GM18873 (cell line): Measurements from ENCODE around the gene ATP6V0A1.
"Not testable (repeated sequence)": the region's sequence is repeated elsewhere in the genome, so short reads cannot be mapped to it uniquely, and the experiment has no call there.

Experiments used
- ATAC-seq: cut with Tn5 transposase; IDR thresholded peaks from one replicate; pipeline ENCODE4 v1.9.1; 2021; ENCODE audit warnings: mild to moderate bottlenecking, moderate library complexity, moderate number of reproducible peaks; ENCODE audit not compliant: unreplicated experiment, low FRiP score

Gene ATP6V0A1

DNA sequence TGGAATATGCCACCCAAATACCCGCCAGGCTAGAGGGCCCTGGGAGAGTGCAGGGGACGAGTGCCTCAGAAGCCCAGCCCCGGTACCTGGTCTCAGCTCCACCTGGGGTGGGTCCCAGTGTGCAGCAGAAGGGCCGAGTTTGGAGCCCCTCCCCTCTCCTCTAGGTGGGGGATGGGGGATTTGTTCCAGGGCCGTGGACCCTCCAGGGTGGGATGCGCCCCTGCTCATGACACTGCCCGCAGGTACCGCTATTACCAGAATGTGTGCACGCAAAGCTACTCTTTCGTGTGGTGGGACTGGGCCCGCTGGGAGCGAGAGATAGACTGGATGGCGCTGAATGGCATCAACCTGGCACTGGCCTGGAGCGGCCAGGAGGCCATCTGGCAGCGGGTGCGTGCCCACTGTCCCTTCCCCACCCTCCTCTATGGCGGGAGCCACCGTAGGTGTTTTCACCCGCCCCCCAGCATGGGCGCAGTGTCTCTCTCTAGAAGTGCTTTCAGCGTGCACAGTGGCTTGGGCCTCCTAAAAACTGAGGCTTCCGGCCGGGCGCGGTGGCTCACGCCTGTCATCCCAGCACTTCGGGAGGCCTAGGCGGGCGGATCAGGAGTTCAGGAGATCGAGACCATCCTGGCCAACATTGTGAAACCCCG is 78.6 kb downstream of the ATP6V0A1 start:
- no peak for ATAC-seq

DNA sequence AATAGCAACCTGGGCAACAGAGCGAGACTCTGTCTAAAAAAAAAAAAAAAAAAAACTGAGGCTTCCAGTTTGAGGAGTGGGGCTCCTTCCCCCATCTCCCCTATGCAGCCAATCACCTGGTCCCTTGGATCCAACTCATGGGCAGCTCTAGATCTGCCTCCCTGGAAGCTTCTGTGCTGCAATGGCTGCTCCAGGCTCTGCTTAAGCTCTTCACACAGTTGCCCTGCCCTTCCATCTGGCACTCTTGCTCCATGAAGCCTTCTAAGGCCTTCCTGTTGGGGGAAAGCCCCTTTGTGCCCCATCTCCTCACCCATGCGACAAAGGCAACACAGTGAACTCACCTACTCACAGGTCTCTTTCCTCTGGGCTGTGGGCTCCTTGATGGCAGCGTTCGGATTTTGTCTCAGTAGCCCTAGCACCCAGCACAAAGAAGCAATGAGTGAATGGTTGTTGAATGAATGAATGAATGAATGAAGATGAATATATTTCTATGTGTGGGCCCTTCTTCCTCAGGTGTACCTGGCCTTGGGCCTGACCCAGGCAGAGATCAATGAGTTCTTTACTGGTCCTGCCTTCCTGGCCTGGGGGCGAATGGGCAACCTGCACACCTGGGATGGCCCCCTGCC is 79.3 kb downstream of the ATP6V0A1 start:
- ATAC-seq, result no peak

DNA sequence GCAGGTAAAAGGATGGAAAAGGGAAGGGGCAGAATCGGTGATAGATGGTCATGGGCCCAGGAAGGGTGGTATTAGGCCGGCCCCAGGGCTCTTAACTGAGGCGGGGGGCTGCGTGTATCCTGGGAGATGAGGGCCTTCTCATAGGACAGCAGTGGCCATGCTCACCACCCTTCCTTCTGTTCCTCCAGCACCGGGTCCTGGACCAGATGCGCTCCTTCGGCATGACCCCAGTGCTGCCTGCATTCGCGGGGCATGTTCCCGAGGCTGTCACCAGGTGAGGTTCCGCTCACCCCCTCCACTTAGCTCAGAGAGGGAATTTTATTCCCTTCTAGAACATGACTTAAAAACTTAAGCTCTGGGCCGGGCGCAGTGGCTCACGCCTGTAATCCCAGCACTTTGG is 79.8 kb downstream of the ATP6V0A1 start:
- no peak for ATAC-seq

DNA sequence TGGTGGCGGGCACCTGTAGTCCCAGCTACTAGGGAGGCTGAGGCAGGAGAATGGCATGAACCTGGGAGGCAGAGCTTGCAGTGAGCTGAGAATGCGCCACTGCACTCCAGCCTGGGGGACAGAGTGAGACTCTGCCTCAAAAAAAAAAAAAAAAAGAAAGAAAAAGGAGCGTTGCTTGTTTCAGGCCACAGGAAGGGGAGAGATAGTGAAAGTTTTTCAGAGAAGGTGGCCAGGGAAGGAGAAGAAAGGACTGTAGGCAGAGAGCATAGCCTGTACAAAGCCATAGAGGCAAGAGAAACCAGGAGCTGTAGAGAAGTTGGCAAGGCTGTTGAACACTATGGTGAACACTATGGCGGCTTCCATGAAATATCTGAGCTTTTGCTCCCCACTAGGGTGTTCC is 81.9 kb downstream of the ATP6V0A1 start:
- not testable (repeated sequence) for ATAC-seq

DNA sequence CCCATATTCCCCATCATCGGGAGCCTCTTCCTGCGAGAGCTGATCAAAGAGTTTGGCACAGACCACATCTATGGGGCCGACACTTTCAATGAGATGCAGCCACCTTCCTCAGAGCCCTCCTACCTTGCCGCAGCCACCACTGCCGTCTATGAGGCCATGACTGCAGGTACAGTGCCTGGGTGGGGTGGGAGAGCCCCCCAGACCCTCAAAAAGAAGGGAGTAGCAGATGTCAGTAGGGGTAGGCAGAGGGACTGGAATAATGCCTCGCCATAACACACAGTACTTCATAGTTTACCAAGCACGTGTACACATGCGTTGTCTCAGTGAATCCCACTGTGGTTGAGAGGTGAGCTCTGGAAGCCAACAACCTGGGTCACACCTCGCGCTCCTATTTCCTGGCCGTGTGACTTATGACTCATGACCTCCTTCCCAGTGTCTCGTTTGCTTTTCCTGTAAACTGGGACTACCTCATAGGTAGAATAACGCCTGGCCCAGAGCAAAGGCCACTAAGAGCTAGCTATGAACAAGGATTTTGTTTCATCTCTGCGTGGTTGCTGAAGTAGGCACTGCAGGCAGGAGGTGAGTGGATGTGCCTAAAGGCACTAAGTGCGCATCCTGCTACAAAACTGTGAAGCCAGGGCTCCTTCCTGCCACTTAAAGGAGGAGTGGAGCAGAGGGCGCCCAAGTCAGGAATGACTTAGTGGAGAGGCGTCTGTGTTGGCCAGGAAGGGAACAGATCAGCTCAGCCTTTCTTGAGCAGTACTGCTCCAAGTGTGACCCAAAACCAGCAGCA is 82.6 kb downstream of the ATP6V0A1 start:
- no peak for ATAC-seq

DNA sequence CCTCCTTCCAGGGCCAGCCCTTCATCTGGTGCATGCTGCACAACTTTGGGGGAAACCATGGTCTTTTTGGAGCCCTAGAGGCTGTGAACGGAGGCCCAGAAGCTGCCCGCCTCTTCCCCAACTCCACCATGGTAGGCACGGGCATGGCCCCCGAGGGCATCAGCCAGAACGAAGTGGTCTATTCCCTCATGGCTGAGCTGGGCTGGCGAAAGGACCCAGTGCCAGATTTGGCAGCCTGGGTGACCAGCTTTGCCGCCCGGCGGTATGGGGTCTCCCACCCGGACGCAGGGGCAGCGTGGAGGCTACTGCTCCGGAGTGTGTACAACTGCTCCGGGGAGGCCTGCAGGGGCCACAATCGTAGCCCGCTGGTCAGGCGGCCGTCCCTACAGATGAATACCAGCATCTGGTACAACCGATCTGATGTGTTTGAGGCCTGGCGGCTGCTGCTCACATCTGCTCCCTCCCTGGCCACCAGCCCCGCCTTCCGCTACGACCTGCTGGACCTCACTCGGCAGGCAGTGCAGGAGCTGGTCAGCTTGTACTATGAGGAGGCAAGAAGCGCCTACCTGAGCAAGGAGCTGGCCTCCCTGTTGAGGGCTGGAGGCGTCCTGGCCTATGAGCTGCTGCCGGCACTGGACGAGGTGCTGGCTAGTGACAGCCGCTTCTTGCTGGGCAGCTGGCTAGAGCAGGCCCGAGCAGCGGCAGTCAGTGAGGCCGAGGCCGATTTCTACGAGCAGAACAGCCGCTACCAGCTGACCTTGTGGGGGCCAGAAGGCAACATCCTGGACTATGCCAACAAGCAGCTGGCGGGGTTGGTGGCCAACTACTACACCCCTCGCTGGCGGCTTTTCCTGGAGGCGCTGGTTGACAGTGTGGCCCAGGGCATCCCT is 84.8 kb downstream of the ATP6V0A1 start:
- no peak for ATAC-seq

DNA sequence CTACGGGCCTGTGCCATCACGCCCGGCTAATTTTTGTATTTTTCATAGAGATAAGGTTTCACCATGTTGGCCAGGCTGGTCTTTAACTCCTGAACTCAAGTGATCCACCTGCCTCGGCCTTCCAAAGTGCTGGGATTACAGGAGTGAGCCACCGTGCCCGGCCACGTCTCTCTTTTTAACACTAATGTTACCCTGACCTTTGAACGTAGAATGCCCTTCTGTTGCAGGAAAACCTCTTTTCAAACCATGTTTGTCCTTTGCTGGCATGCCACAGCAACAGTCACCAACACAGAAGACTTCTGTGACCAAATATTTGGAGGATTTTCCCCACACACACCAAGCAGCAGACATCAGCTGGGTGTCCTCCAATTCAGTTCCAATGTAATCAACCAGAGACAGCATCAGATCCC is 86.2 kb downstream of the ATP6V0A1 start:
- ATAC-seq, result no peak

DNA sequence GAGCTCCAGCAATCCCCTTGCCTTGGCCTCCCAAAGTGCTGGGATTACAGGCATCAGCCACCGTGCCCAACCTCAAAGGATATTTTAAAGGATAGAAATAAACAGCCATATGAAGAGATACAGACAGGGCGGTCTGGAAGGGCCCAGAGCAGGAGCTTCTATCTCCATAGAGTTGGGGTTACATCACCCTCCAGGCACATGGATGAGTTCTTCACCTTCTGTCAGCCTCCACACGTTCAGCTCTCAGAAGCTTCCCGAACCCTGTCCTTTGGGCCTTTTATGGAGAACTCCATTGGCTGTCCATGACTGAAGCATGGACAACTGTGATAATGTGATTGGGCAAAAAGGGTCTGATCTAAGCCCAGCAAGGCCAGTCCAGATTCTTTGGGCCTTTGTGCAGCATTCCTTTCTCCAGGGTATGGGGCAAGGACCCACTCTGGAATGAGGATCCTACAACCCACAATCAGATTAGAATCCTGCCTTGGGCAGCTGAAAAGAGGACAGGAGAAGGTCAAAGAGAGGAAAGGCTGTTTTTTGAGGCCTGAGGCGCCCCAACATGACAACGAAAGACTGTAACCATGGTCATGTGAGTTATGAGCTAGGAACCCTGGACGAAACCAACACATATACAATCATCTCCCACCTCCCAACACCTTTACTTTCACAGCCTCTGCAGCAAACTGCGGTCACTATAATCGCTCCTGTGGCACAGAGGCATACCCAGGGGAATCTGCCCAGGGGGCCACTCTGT is 87.3 kb downstream of the ATP6V0A1 start:
- not testable (repeated sequence) for ATAC-seq

DNA sequence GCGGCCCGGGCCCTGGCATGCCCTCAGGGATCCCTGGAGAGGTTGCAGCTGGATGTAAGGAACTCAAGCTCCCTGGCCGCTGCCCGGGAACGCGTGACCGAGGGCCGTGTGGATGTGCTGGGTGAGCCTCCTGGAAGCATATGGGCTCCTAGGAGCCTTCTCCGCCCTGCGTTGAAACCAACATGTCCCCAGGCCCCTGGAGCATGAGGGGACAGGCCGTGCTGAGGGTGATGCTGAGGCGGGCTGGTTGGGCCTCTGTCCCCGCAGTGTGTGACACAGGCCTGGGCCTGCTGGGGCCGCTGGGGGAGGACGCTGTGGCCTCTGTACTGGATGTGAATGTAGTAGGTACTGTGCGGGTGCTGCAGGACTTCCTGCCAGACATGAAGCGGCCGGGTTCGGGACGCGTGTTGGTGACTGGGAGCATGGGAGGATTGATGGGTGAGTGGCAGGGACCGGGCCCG is 88.4 kb downstream of the ATP6V0A1 start:
- no peak for ATAC-seq

DNA sequence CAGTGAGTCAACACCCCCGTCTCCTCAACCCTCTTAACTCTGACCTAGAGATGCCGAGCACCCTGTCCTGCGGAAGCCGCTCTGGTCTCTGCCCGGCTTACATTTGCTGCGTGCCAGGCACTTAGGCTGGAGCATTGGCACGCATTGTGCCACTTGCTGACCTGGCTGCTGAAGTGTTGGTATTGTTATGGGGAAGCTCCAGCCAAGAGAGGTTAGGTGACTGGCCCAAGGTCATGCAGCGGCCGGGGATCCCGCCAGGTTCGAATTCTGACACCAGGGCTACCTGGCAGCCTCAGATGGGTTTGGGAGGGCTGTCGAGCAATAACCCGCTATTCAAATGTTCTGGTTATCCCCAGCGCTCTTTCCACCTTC is 89.0 kb downstream of the ATP6V0A1 start:
- no peak for ATAC-seq

DNA sequence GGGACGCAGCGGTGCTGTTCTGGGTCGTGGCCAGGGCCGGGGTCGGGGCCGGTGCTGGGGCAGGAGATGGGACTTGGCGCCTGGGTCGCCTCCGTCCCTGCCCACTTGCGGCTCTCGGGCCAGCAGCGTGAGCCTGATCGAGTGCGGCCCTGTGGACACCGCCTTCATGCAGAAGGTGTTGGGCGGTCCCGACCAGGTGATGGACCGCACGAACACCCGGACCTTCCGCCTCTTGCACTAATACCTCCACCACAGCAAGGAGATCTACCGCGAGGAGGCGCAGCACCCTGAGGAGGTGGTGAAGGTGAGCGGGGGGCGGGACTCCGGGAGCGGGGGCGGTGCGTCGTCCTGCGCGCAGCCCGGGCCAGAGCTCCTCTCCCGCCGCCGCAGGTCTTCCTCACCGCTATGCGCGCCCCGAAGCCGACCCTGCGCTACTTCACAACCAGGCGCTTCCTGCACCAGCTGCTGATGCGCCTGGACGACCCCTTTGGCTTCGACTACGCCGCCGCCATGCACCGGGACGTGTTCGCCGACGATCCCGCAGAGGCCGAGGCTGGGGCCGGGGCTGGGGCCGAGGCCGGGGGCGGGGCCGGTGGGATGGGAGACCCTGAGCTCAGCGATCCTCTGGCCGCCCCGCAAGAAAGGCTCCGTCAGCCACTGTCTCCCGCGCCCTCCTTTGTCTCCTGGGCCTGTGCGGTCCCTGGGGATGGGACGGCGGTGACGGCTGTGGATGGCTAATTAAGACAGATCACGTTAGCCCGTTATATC is 89.6 kb downstream of the ATP6V0A1 start:
- ATAC-seq, result no peak

DNA sequence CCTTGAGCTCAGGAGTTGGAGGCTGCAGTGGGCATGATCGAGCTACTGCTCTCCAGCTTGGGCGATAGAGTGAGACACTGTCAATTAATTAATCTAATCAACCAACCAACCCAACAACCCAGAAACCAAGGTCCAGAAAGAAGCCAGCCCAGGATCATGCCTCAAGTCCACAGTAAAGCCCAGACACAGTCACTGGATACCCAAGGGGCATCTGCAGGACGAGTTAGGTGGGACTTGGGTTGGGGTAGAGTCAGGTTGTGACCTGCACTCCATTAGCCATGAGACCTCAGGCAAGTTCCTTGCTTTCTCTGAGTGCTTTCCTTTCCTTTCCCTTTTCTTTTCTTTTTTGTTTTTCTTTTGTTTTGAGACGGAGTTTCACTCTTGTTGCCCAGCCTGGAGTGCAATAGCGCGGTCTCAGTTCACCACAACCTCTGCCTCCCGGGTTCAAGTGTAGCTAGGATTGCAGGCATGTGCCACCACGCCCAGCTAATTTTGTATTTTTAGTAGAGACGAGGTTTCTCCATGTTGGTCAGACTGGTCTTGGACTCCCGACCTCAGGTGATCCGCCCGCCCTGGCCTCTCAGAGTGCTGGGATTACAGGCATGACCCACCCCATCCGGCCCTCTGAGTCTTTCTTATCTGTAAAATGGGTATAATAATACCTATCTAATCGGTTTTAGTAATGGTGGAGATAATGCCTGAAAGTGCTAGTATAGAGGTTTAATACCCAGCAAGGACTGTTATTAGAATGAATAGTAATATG is 90.5 kb downstream of the ATP6V0A1 start:
- ATAC-seq, result no peak

DNA sequence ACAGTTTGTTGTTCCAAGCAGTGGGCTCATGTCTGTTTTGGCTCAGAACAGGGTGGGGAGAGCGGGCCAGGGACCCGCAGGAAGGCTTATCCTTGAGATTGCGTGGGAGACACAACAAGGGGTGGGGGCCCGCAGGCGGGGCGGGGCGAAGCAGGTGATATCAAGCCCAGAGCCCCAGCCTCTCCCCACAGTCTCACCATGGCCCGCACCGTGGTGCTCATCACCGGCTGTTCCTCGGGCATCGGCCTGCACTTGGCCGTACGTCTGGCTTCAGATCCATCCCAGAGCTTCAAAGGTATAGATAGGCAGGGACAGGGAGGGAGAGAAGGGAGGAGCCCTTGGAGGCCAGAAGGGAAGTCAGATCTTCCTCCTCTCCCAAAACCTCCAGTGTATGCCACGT is 94.1 kb downstream of the ATP6V0A1 start, which contains the start of gene HSD17B1:
TSS of gene HSD17B1 (plus strand) at position 188 of the 400 bp plus-strand sequence. CDS start at position 199, 11 bp downstream.
- not testable (repeated sequence) for ATAC-seq

DNA sequence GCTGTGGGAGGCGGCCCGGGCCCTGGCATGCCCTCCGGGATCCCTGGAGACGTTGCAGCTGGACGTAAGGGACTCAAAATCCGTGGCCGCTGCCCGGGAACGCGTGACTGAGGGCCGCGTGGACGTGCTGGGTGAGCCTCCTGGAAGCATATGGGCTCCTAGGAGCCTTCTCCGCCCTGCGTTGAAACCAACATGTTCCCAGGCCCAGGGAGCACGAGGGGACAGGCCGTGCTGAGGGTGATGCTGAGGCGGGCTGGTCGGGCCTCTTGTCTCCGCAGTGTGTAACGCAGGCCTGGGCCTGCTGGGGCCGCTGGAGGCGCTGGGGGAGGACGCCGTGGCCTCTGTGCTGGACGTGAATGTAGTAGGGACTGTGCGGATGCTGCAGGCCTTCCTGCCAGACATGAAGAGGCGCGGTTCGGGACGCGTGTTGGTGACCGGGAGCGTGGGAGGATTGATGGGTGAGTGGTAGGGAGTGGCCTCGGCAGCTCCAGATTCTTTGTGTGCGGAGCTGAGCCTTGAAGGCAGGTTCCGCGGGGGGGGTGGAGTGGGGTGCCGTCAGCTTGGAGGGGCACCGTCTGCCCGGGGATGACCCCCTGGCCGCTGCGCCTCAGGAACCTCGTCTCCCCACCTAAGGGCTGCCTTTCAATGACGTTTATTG is 94.6 kb downstream of the ATP6V0A1 start:
- ATAC-seq, result no peak

DNA sequence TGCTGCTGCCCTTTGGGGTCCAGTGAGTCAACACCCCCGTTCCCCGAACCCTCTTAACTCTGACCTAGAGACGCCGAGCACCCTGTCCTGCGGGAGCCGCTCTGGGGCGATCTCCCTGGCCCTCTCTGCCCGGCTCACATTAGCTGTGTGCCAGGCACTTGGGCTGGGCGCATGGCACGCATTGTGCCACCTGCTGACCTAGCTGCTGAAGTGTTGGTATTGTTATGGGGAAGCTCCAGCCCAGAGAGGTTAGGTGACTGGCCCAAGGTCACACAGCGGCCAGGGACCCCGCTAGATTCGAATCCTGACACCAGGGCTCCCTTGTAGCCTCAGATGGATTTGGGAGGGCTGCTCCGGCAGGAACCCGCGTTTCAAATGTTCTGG is 95.2 kb downstream of the ATP6V0A1 start:
- no peak for ATAC-seq

DNA sequence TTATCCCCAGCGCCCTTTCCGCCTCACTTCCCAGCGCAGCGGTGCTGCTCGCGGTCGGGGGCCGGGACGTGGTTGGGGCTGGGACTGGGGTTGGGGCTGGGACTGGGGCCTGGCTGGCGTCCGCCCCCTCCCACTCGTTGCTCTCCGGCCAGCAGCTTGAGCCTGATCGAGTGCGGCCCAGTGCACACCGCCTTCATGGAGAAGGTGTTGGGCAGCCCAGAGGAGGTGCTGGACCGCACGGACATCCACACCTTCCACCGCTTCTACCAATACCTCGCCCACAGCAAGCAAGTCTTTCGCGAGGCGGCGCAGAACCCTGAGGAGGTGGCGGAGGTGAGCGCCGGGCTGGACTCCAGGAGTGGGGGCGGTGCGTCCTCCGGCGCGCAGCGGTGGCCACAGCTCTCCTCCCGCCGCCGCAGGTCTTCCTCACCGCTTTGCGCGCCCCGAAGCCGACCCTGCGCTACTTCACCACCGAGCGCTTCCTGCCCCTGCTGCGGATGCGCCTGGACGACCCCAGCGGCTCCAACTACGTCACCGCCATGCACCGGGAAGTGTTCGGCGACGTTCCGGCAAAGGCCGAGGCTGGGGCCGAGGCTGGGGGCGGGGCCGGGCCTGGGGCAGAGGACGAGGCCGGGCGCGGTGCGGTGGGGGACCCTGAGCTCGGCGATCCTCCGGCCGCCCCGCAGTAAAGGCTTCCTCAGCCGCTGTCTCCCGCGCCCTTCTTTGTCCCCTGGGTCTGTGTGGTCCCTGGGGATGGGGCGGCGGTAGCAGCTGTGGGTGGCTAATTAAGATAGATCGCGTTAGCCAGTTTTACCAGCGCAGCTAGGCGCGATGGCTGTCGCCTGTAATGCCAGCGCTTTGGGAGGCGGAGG is 95.8 kb downstream of the ATP6V0A1 start:
- no peak for ATAC-seq

DNA sequence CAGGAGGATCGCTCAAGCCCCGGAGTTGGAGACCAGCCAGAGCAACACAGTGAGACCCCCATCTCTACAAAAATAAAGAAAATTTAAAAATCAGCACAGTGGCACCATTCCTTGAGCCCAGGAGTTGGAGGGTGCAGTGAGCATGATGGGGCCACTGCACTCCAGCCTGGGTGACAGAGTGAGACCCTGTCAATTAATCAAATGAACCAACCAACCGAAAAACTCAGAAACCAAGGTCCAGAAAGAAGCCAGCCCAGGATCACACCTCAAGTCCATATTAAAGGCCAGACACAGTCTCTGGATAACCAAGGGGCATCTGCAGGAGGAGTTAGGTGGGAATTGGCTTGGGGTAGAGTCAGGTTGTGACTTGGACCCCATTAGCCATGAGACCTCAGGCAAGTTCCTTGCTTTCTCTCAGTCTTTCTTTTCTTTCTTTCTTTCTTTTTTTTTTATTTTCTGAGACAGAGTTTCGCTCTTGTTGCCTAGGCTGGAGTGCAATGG is 96.5 kb downstream of the ATP6V0A1 start:
- ATAC-seq, result no peak
